ENCODE measurements around the gene HAUS1. TPM values are rescaled to one million over a fixed set of nuclear protein-coding genes. Genes with fewer than 3 reads are reported as not detected.

The HAUS1 gene
- total and polyA plus RNA-seq, 2 of the 4 experiments (the other 2 are of a cell fraction): 25.3 to 33.4 TPM

GRCh38 chr18:46079336-46079735 is 24.8 kb upstream of the HAUS1 start:
- Histone ChIP-seq H2AFZ (replicated peaks; ENCODE audit: low read length, poor library complexity) (no peak overlapping the region), H2BK120ac (ENCODE audit: low read depth, low read length) (no peak overlapping the region), H4K8ac (ENCODE audit: low read depth in 2 of 2, low read length in 2 of 2) (no peak overlapping the region), H3K9me3 (ENCODE audit: control insufficient read depth, insufficient read depth, low read length) (no peaks in the 10 kb centered on the region), H2BK5ac (ENCODE audit: low read depth, low read length, poor library complexity, severe bottlenecking) (no peak overlapping the region), H3K23ac (ENCODE audit: low read depth, low read length) (no peak overlapping the region), H3K18ac (ENCODE audit: low read depth, low read length) (no peak overlapping the region), H3K4me1 (ENCODE audit: control insufficient read depth, insufficient read depth, low read length) (peaks cover 2% of the 10 kb centered on the region; the same call in 1 of the 2 replicates), H2BK20ac (ENCODE audit: low read depth, low read length) (no peak overlapping the region), H3K14ac (replicated peaks; ENCODE audit: low read depth, low read length) (no peak overlapping the region), H2AK9ac (replicated peaks; ENCODE audit: low read depth, low read length, poor library complexity) (no peak overlapping the region), H3K9ac (ENCODE audit: low read depth, low read length) (no peak overlapping the region), H4K5ac (ENCODE audit: low read depth, low read length) (no peak overlapping the region), H3K4ac (ENCODE audit: low read depth, low read length) (no peak overlapping the region), H3K36me3 (ENCODE audit: control insufficient read depth, insufficient read depth, low read length) (peaks cover 36% of the 10 kb centered on the region), H3K79me1 (ENCODE audit: low read depth in 1 of 2, low read length in 2 of 2) (peaks cover 6% of the 10 kb centered on the region in 2 experiments; a peak in 2 of 4 replicates), H3K4me2 (ENCODE audit: low read depth, low read length) (no peak overlapping the region), H3K27ac (ENCODE audit: insufficient read depth, low read length) (no peak overlapping the region), H3K56ac (ENCODE audit: extremely low read depth, insufficient read depth, low read length) (no peak overlapping the region), H2BK15ac (ENCODE audit: low read depth, low read length) (no peak overlapping the region), H4K20me1 (ENCODE audit: insufficient read depth, low read length) (no peaks in the 10 kb centered on the region), H2AK5ac (ENCODE audit: low read depth, low read length) (no peak overlapping the region), H3K4me3 (ENCODE audit: insufficient read depth, low read depth, low read length) (no peak overlapping the region), H3K27me3 (ENCODE audit: control insufficient read depth, insufficient read depth, low read length) (no peaks in the 10 kb centered on the region), H3K9me1 (ENCODE audit: insufficient read depth, low read length) (no peaks in the 10 kb centered on the region), H4K91ac (ENCODE audit: insufficient read depth, low read depth, low read length) (no peak overlapping the region)
- ChIA-PET POLR2A (ENCODE audit: unreplicated experiment) (no interaction called here), CTCF (no interaction called here)
- ATAC-seq (ENCODE audit: low read depth) (no peak), DNase-seq (no peak)
- dilution Hi-C loops (cut with HindIII; ENCODE audit: low sequenced_read_pairs, unreplicated experiment): no loop called here
- BruUV-seq (replicated peaks): no TSS peak
- TF ChIP-seq, protein P1, sequence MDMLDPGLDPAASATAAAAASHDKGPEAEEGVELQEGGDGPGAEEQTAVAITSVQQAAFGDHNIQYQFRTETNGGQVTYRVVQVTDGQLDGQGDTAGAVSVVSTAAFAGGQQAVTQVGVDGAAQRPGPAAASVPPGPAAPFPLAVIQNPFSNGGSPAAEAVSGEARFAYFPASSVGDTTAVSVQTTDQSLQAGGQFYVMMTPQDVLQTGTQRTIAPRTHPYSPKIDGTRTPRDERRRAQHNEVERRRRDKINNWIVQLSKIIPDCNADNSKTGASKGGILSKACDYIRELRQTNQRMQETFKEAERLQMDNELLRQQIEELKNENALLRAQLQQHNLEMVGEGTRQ (IDR thresholded peaks at IDR 0.05; ENCODE audit: low read depth, low read length): no peak
- TF ChIP-seq CEBPB (IDR thresholded peaks at IDR 0.05; ENCODE audit: low read depth, low read length): no peak
- no peak for TF ChIP-seq CHD1 (IDR thresholded peaks at IDR 0.05; ENCODE audit: low read depth, low read length)
- TF ChIP-seq MAZ (IDR thresholded peaks at IDR 0.05; ENCODE audit: borderline replicate concordance, low read depth, low read length): no peak
- no peak for TF ChIP-seq BHLHE40 (IDR thresholded peaks at IDR 0.05; ENCODE audit: low read depth, low read length)
- TF ChIP-seq RAD21 (IDR thresholded peaks at IDR 0.05; ENCODE audit: low read length): no peak
- TF ChIP-seq RFX5 (IDR thresholded peaks at IDR 0.05; ENCODE audit: low read depth, low read length): no peak
- TF ChIP-seq FOS (IDR thresholded peaks at IDR 0.05; ENCODE audit: low read depth, low read length): no peak
- TF ChIP-seq MXI1 (IDR thresholded peaks at IDR 0.05; ENCODE audit: borderline replicate concordance, low read depth, low read length): no peak
- TF ChIP-seq, protein P2, sequence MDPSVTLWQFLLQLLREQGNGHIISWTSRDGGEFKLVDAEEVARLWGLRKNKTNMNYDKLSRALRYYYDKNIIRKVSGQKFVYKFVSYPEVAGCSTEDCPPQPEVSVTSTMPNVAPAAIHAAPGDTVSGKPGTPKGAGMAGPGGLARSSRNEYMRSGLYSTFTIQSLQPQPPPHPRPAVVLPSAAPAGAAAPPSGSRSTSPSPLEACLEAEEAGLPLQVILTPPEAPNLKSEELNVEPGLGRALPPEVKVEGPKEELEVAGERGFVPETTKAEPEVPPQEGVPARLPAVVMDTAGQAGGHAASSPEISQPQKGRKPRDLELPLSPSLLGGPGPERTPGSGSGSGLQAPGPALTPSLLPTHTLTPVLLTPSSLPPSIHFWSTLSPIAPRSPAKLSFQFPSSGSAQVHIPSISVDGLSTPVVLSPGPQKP (IDR thresholded peaks at IDR 0.05; ENCODE audit: borderline replicate concordance, low read depth, low read length): no peak
- no peak for TF ChIP-seq NFE2L2 (IDR thresholded peaks at IDR 0.05; ENCODE audit: low read depth, low read length)
- intact Hi-C loops (cut with micrococcal nuclease): no loop called here
- in situ Hi-C loops (cut with MboI; ENCODE audit: low sequenced_read_pairs): loop anchor here (10.0 kb wide), 1 partner anchor 415 kb away; no protein-coding TSS in a partner anchor

Measured in IMR-90 (cell line).